HepG2 (cell line): ENCODE measurements around the gene UNC13D. TPM values are rescaled to one million over a fixed set of nuclear protein-coding genes. Genes with fewer than 3 reads are reported as not detected.

ENCODE experiments used
- DPF2 ChIP-seq: sonication (generic); formaldehyde crosslinking; IDR thresholded peaks from 2 replicates; pipeline ENCODE4 v1.4.0; 2020; ENCODE audit warnings: mild to moderate bottlenecking, low read depth, missing genetic modification reagents, borderline replicate concordance
- GATA4 ChIP-seq: sonication (generic); IDR thresholded peaks from 2 replicates; pipeline ENCODE4 v1.6.1; 2016; ENCODE audit warnings: antibody characterized with exemption, low read depth, borderline replicate concordance
- GFI1 ChIP-seq: sonication (generic); formaldehyde crosslinking; IDR thresholded peaks from 2 replicates; pipeline ENCODE4 v1.5.0; 2020; ENCODE audit warnings: missing genetic modification reagents, mild to moderate bottlenecking, borderline replicate concordance
- KDM1A ChIP-seq: IDR thresholded peaks from 2 replicates; pipeline ENCODE4 v1.6.1; 2016; ENCODE audit warnings: missing compliant biosample characterization
- KLF15 ChIP-seq: sonication (generic); formaldehyde crosslinking; IDR thresholded peaks from 2 replicates; pipeline ENCODE4 v1.8.1; 2023; ENCODE audit warnings: borderline replicate concordance, mild to moderate bottlenecking, inconsistent platforms, missing genetic modification reagents, mixed read lengths
- NFE2 ChIP-seq: sonication (generic); formaldehyde crosslinking; IDR thresholded peaks from 2 replicates; pipeline ENCODE4 v1.4.0; 2020; ENCODE audit warnings: missing genetic modification reagents
- NKX3-1 ChIP-seq: sonication (generic); formaldehyde crosslinking; IDR thresholded peaks from 2 replicates; pipeline ENCODE4 v1.5.0; 2020; ENCODE audit warnings: missing genetic modification reagents
- POLR2AphosphoS2 ChIP-seq: IDR thresholded peaks from 2 replicates; pipeline ENCODE4 v1.6.1; 2011; ENCODE audit warnings: low read depth, low read length, improper control_type of control experiment
- PTBP1 ChIP-seq: fragments of 200-400 bp; formaldehyde crosslinking; IDR thresholded peaks from 2 replicates; pipeline ENCODE4 v1.6.1; 2018; ENCODE audit warnings: low read length, low read depth; ENCODE audit not compliant: poor library complexity, severe bottlenecking
- SKI ChIP-seq: fragments of 450-650 bp; IDR thresholded peaks from one replicate; pipeline ENCODE4 v1.6.1; 2018; ENCODE audit warnings: mild to moderate bottlenecking; ENCODE audit not compliant: partially characterized antibody
- SOX5 ChIP-seq: IDR thresholded peaks from 2 replicates; pipeline ENCODE4 v1.6.1; 2016; ENCODE audit warnings: borderline replicate concordance
- ZNF251 ChIP-seq: sonication (generic); formaldehyde crosslinking; IDR thresholded peaks from 2 replicates; pipeline ENCODE4 v1.9.0; 2021; ENCODE audit warnings: mild to moderate bottlenecking, missing genetic modification reagents
- ZNF451 ChIP-seq: sonication (generic); formaldehyde crosslinking; IDR thresholded peaks from 2 replicates; pipeline ENCODE4 v1.5.0; 2020; ENCODE audit warnings: mild to moderate bottlenecking, missing genetic modification reagents
- ZNF776 ChIP-seq: sonication (generic); formaldehyde crosslinking; IDR thresholded peaks from 2 replicates; pipeline ENCODE4 v1.4.0; 2020; ENCODE audit warnings: mild to moderate bottlenecking, missing genetic modification reagents
- polyA plus RNA-seq, 8 experiments: library from polyadenylated mRNA; depleted of rRNA in 3 of 8; stranded (reverse) in 7 of 8; unstranded in 1 of 8; fragments of >200 nt; fragmentation: Illumina TruSeq in 4 of 8; extraction: Trizol in 4 of 8; gene quantifications; 2 replicates each; pipeline versions ENCODE4 v1.2.1 to v1.2.3, GENCODE V29; 2011 to 2016; ENCODE audit warnings: low read depth in 4 of 8, missing spikeins in 1 of 8, mixed read lengths in 1 of 8; ENCODE audit not compliant: insufficient read depth in 1 of 8
- total RNA-seq, 5 experiments: library from RNA; depleted of rRNA; stranded (reverse); fragments of >200 nt; fragmentation: Illumina TruSeq; extraction: Trizol; gene quantifications; 2 replicates each; pipeline ENCODE4 v1.2.3, GENCODE V29; 2016; ENCODE audit warnings: low read depth in 1 of 5
- TF ChIP-seq, protein P1 (sequence below): sonication (generic); formaldehyde crosslinking; IDR thresholded peaks from 2 replicates; pipeline ENCODE4 v1.4.0; 2020; ENCODE audit warnings: mild to moderate bottlenecking, missing genetic modification reagents
- TF ChIP-seq, protein P2 (sequence below): sonication (generic); formaldehyde crosslinking; IDR thresholded peaks from 2 replicates; pipeline ENCODE4 v1.4.0; 2020; ENCODE audit warnings: mild to moderate bottlenecking, missing genetic modification reagents
- TF ChIP-seq, protein P3 (sequence below): sonication (generic); formaldehyde crosslinking; IDR thresholded peaks from 2 replicates; pipeline ENCODE4 v1.8.1; 2022; ENCODE audit warnings: mild to moderate bottlenecking, missing genetic modification reagents
- TF ChIP-seq, protein P4 (sequence below): sonication (generic); formaldehyde crosslinking; IDR thresholded peaks from 2 replicates; pipeline ENCODE4 v1.5.0; 2020; ENCODE audit warnings: mild to moderate bottlenecking, missing genetic modification reagents
- TF ChIP-seq, protein P5 (sequence below): sonication (generic); formaldehyde crosslinking; IDR thresholded peaks from 2 replicates; pipeline ENCODE4 v1.4.0; 2020; ENCODE audit warnings: mild to moderate bottlenecking, missing genetic modification reagents
- TF ChIP-seq, protein P6 (sequence below): IDR thresholded peaks from 2 replicates; pipeline ENCODE4 v1.6.1; 2016; ENCODE audit warnings: low read depth, control low read depth

UNC13D gene
- total and polyA plus RNA-seq, 2 of the 13 experiments (the other 11 are each of a cell fraction or from before 2014, with no cell fraction given): 29.7 to 42.7 TPM

DNA sequence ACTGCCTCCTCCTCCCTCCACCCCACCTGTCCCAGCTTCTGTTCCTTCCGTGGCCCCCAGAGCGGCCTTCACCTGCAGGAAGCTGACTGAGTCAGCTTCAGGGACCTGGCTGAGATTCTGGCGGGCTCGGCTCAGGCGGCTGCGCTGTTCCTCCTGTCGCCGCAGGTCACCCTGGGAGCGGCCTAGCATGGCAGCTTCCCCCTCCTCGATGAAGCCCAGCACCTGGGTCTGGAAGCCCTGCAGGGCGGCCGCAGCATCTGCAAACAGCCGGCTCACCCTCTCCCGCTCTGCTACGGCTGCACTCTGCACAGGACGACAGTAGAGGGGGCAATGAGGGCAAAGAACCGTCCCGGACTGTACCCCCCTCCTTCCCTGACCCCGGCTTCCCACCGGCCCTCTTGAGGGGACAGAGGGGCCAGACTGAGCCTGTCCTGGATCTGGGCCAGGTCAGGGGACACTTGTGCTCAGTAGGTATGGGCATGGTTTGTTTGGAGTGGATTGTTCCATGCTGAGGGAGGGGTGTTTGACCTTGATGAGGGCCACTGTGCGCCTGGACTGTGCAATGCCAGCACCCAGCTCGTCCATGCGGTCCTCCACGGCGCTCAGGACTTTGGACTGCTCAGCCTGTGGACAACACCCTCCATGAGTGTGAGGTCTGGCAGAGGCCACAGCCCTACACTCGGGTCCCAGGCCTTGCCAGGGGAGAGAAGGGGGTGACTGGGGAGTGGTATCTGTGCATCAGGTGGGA, 32.2 kb upstream of the UNC13D start (continued):
- TF ChIP-seq DPF2 (CRISPR knock-in tag): peak; percentile 83
- TF ChIP-seq PTBP1: peak; percentile 90
- TF ChIP-seq KDM1A (CRISPR knock-in tag): no peak; the same call in none of the 2 replicates
- TF ChIP-seq SOX5 (CRISPR knock-in tag): peak; percentile 93
- TF ChIP-seq, protein P1, sequence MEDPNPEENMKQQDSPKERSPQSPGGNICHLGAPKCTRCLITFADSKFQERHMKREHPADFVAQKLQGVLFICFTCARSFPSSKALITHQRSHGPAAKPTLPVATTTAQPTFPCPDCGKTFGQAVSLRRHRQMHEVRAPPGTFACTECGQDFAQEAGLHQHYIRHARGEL: no peak
- TF ChIP-seq, protein P2, sequence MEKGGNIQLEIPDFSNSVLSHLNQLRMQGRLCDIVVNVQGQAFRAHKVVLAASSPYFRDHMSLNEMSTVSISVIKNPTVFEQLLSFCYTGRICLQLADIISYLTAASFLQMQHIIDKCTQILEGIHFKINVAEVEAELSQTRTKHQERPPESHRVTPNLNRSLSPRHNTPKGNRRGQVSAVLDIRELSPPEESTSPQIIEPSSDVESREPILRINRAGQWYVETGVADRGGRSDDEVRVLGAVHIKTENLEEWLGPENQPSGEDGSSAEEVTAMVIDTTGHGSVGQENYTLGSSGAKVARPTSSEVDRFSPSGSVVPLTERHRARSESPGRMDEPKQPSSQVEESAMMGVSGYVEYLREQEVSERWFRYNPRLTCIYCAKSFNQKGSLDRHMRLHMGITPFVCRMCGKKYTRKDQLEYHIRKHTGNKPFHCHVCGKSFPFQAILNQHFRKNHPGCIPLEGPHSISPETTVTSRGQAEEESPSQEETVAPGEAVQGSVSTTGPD (CRISPR knock-in tag): peak; percentile 63
- peak; percentile 77 for TF ChIP-seq GFI1 (CRISPR knock-in tag)
- TF ChIP-seq ZNF451 (CRISPR knock-in tag): peak; percentile 87
- TF ChIP-seq ZNF251: no peak
- TF ChIP-seq KLF15 (CRISPR knock-in tag): no peak; the same call in 1 of the 2 replicates
- no peak for TF ChIP-seq NFE2
- TF ChIP-seq POLR2AphosphoS2: peak; percentile 86; the same call in 1 of the 2 replicates
- TF ChIP-seq, protein P3, sequence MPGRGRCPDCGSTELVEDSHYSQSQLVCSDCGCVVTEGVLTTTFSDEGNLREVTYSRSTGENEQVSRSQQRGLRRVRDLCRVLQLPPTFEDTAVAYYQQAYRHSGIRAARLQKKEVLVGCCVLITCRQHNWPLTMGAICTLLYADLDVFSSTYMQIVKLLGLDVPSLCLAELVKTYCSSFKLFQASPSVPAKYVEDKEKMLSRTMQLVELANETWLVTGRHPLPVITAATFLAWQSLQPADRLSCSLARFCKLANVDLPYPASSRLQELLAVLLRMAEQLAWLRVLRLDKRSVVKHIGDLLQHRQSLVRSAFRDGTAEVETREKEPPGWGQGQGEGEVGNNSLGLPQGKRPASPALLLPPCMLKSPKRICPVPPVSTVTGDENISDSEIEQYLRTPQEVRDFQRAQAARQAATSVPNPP: peak; percentile 86
- TF ChIP-seq GATA4: peak; percentile 78
- TF ChIP-seq, protein P4, sequence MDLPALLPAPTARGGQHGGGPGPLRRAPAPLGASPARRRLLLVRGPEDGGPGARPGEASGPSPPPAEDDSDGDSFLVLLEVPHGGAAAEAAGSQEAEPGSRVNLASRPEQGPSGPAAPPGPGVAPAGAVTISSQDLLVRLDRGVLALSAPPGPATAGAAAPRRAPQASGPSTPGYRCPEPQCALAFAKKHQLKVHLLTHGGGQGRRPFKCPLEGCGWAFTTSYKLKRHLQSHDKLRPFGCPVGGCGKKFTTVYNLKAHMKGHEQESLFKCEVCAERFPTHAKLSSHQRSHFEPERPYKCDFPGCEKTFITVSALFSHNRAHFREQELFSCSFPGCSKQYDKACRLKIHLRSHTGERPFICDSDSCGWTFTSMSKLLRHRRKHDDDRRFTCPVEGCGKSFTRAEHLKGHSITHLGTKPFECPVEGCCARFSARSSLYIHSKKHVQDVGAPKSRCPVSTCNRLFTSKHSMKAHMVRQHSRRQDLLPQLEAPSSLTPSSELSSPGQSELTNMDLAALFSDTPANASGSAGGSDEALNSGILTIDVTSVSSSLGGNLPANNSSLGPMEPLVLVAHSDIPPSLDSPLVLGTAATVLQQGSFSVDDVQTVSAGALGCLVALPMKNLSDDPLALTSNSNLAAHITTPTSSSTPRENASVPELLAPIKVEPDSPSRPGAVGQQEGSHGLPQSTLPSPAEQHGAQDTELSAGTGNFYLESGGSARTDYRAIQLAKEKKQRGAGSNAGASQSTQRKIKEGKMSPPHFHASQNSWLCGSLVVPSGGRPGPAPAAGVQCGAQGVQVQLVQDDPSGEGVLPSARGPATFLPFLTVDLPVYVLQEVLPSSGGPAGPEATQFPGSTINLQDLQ: no peak; the same call in none of the 2 replicates
- peak; percentile 97 for TF ChIP-seq SKI
- TF ChIP-seq, protein P5, sequence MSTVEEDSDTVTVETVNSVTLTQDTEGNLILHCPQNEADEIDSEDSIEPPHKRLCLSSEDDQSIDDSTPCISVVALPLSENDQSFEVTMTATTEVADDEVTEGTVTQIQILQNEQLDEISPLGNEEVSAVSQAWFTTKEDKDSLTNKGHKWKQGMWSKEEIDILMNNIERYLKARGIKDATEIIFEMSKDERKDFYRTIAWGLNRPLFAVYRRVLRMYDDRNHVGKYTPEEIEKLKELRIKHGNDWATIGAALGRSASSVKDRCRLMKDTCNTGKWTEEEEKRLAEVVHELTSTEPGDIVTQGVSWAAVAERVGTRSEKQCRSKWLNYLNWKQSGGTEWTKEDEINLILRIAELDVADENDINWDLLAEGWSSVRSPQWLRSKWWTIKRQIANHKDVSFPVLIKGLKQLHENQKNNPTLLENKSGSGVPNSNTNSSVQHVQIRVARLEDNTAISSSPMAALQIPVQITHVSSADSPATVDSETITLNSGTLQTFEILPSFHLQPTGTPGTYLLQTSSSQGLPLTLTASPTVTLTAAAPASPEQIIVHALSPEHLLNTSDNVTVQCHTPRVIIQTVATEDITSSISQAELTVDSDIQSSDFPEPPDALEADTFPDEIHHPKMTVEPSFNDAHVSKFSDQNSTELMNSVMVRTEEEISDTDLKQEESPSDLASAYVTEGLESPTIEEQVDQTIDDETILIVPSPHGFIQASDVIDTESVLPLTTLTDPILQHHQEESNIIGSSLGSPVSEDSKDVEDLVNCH (CRISPR knock-in tag): peak; percentile 86; the same call in 1 of the 2 replicates
- TF ChIP-seq ZNF776: peak; percentile 42; the same call in 1 of the 2 replicates
- no peak; the same call in 1 of the 2 replicates for TF ChIP-seq NKX3-1
- TF ChIP-seq, protein P6, sequence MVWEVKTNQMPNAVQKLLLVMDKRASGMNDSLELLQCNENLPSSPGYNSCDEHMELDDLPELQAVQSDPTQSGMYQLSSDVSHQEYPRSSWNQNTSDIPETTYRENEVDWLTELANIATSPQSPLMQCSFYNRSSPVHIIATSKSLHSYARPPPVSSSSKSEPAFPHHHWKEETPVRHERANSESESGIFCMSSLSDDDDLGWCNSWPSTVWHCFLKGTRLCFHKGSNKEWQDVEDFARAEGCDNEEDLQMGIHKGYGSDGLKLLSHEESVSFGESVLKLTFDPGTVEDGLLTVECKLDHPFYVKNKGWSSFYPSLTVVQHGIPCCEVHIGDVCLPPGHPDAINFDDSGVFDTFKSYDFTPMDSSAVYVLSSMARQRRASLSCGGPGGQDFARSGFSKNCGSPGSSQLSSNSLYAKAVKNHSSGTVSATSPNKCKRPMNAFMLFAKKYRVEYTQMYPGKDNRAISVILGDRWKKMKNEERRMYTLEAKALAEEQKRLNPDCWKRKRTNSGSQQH (CRISPR knock-in tag): peak; percentile 87; the same call in 1 of the 2 replicates
